IPS-11a (cell line): ENCODE data around the gene PHACTR4.
A peak's percentile ranks its signal among the peaks of the same experiment; 100 is the strongest.
"Not testable (repeated sequence)": the region's sequence is repeated elsewhere in the genome, so short reads cannot be mapped to it uniquely, and the experiment has no call there.

Experiments used
- H3K4me3 ChIP-seq: one replicate; pipeline ENCODE4 v1.5.1; 2013; ENCODE audit warnings: low read depth, low read length, control low read depth

The PHACTR4 gene

DNA sequence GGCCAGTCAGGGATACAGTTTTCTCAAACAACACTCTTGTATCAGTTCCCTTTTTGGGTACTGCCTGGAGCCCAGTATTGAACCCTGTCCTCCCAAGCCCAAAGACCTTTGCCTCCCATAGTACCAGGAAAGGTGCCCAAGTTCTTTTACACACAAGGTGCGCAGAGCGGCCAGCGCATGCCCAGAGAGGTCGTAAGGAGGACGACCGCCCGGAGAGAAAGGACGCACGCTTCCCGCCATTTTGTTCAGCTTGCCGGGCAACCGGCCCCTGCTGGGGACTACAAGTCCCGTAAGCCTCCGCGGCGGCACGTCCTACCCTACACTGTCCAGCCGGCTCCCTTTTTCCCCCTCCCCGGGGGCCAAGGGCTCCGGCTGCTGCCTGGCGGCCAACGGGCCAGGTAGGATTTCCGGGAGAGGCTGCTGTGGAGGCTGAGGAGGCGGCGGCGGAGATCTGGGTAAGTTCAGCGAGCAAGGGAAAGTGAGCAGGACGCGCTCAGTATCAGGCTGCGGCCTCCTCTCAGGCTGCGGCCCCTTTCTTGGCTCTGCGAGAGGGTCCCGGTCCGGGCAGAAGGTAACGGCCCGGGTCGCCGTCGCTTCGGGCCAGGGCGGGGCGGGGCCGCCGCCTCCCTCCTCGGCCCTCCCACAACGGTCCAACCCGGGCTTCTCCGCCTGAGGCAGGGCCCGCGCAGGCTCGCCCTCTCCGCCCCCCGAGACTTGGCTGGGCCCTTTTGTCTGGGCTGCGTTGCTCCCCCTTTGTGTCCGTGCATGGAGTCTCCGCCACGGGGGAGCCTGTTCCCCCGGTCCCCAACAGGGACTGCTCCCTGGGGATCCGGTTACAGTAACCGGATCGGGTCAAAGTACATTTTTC, at the start of gene PHACTR4:
PHACTR4 (plus strand) TSS at position 370 of the 868 bp plus-strand sequence. CDS start 37,708 bp downstream, outside the sequence.
- H3K4me3 ChIP-seq = peak within 1 kb of the TSS; percentile 81

DNA sequence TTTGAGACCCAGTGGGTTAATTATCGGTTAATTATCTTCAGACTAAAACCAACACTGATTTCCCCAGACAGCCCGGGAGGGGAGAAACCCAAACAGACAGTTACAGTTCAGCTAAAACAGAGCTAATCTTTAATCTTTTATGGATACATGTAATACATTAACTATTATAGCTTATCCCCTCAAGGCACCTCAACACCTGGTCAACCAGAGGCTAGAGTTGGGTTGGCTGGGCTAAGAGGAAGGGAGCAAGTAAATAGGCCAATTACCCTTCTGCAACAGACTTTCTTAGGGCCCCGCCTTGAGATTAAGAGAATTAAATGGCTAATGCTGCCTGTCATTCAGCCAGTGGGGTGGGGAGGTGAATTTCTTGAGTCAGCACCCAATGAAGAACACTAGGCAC, 47.3 kb upstream of the PHACTR4 start:
- H3K4me3 ChIP-seq = no peak overlapping the region

DNA sequence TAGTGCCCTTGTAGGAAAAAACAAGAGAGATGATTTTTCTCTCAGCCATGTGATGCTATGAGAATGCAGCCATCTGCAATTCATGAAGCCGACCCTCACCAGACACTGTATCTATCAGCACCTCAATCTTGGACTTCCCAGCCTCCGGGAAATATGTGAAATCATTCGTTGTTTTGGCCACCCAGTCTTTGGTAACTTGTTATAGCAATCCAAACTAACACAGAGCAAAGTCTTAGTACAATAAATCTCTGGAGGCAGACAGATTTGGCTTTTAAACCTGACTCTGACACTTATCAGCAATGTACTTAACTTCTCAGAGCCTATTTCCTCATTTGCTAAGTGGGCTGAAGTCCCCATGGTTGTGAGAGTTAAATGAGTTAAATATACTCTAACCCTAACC, 45.8 kb upstream of the PHACTR4 start:
- no peak overlapping the region for H3K4me3 ChIP-seq

DNA sequence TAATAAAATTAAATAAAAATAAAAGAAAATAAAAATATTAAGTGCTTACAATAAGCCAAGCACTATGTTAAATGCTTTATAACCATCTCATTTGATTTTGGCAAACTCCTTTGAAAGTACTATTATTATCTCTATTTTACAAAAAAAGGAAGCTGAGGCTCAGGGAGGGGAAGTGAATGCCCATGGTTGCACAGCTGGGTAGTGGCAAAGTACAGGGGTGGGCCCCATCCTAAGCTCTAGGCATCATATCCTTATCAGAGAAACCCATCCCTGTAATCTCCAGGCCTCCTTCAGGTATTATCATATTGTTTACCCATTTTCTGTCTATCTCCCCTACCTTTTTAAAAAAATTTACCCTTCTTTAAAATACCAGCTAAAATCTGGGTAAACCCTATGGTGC, 43.0 kb upstream of the PHACTR4 start:
- H3K4me3 ChIP-seq = no peak overlapping the region

DNA sequence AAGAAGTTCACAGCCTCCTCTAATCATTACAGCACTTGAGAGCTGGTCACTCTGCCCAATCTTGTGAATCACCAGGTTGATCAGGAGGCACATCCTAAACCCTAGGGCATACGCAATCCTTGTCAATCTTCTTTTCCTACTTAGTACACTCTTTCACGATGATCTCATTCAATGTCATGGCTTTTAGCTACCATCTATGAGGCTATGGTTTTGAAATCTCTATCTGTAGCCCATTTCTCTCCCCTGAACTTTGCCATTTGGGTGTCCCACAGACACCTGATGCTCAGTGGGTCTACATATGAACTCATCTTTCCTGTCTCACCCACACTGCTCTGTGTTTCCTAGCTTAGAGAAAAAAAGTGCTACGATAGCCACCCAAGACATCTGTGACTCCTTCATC, 42.6 kb upstream of the PHACTR4 start:
- H3K4me3 ChIP-seq = no peak overlapping the region

DNA sequence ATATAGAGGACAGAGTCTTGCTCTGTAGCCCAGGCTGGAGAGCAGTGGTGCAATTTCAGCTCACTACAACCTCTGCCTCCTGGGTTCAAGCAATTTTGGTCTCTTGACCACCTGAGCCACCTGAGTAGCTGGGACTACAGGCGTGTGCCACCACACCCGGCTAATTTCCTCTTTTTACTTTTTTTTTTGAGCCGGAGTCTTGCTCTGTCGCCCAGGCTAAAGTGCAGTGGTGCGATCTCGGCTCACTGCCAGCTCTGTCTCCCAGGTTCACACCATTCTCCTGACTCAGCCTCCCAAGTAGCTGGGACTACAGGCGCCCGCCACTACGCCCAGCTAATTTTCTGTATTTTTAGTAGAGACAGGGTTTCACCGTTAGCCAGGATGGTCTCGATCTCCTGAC, 42.1 kb upstream of the PHACTR4 start:
- H3K4me3 ChIP-seq = not testable (repeated sequence)

DNA sequence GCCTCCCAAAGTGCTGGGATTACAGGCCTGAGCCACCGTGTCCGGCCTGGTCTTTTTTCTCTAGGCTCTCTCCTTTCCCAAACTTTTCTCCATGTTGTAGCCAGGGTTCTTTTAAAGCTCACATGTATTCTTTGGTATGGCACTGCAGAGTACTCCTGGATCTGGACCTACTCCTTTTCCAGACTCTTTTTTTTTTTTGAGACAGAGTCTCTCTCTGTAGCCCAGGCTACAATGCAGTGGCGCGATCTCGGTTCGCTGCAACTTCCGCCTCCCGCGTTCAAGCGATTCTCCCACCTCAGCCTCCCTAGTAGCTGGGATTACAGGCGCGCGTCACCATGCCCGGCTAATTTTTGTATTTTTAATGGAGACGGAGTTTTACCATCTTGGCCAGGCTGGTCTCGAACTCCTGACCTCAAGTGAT, 41.3 kb upstream of the PHACTR4 start:
- H3K4me3 ChIP-seq = peak overlapping the region; percentile 8

DNA sequence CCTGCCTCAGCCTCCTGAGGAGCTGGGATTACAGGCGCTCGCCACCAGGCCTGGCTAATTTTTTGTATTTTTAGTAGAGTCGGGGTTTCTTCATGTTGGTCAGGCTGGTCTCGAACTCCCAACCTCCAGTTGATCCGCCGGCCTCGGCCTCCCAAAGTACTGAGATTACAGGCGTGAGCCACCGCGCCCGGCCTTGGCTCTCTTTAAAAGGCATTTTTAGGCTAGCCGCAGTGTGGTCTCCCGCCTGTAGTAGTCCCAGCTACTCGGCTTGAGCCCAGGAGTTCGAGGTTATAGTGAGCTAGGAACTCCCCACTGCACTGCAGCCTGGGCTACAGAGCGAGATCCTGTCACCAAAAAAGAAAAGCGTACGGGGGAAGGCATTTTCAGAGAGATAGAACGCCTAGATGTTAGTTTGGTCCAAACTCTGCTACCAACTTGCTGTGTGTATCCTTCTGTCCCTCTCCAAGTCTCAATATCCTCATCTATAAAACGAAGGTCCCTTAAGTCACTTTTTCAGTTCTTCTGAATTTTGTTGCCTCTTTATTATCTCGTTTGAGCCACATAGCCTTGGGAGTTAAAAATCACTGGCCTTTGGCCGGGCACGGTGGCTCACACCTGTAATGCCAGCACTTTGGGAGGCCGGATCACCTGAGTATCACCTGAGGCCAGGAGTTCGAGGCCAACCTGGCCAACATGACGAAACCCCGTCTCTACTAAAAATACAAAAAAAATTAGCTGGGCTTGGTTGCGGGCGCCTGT, 40.0 kb upstream of the PHACTR4 start:
- H3K4me3 ChIP-seq = peak overlapping the region; percentile 74

DNA sequence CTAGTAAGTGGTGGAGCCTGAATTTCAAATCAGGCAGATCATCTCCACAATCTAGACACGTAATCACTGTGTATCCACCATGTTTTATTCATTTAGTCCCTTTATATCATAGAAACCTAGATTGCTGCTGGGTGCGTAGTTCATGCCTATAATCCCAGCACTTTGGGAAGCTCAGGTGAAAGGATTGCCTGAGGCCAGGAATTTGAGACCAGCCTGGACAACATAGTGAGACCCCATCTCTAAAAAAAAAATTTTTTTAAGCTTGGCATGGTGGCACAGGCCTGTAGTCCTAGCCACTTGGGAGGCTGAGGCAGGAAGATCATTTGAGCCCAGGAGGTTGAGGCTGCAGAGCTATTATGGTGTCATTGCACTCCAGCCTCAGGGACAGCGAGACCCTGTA, 30.6 kb upstream of the PHACTR4 start:
- H3K4me3 ChIP-seq = no peak overlapping the region

DNA sequence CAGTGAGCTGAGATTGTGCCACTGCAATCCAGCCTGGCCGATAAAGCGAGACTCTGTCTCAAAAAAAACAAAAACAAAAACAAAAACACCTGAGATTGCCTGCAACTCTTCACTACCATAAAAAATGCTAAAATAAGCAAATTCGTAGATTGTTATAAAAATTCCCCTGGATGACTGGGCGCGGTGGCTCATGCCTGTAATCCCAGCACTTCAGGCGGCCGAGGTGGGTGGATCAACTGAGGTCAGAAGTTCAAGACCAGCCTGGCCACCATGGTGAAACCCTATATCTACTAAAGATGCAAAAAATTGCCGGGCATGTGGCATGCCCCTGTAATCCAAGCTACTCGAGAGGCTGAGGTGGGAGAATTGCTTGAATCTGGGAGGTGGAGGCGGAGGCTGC, 30.0 kb upstream of the PHACTR4 start:
- H3K4me3 ChIP-seq = no peak overlapping the region

DNA sequence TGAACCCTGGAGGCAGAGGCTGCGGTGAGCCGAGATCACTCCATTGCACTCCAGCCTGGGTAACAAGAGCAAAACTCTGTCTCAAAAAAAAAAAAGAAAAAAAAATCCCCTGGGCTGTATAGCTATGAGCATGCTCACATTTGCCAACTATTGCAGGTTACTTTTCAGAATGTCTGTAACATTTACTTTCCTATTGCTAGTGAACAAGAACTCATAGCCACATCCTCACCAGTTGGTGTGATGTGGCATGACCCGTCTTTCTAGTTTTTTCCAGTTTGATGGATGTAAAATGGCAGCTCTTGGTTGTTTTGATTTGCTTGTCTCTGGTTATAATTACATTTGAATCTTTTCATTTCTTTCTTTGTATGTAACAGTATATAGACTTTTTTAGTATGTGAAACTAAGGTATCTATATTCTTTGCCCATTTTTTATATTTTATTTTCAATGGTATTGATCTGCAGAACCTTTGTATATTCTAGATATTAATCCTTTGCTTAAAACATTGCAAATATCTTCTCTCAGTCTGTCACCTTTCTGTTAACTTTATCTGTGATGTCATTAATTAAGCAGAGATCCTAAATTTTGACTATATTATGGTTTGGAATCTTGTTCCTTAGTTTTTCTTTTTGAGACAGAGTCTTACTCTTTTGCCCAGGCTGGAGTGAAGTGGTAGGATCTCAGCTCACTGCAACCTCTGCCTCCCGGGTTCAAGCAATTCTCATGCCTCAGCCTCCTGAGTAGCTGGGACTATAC, 29.1 kb upstream of the PHACTR4 start:
- H3K4me3 ChIP-seq = no peak overlapping the region

DNA sequence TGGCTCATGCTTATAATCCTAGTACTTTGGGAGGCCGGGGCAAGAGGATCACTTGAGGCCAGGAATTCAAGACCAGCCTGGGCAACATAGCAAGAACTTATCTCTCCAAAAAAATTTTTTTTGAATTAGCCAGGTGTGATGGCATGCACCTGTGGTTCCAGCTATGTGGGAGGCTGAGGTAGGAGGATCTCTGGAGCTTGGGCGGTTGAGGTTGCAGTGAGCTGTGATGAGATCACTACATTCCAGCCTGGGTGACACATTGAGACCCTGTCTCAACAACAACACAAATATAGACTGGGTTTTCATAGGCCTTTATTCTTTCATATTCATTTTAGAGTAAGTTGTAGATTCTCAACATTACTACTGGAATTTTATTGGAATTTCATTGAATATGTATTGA, 27.9 kb upstream of the PHACTR4 start:
- H3K4me3 ChIP-seq = no peak overlapping the region

DNA sequence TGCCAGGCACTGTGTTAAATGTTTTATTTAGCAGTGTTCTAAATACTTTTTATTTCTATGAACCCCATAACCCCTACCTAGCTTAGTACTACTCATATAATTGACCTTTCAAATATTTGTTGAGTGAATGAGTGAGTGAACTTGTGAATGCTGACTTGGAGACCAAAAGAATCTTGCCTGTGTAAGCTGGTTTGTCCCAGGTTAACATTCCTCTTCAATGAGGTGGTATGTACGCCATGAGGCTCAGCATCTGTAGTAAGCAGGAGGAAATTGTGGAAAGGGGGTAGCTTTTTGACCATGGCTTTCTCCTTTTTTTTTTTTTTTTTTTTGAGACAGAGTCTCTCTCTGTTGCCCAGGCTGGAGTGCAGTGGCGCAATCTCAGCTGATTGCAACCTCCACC, 26.1 kb upstream of the PHACTR4 start:
- no peak overlapping the region for H3K4me3 ChIP-seq

DNA sequence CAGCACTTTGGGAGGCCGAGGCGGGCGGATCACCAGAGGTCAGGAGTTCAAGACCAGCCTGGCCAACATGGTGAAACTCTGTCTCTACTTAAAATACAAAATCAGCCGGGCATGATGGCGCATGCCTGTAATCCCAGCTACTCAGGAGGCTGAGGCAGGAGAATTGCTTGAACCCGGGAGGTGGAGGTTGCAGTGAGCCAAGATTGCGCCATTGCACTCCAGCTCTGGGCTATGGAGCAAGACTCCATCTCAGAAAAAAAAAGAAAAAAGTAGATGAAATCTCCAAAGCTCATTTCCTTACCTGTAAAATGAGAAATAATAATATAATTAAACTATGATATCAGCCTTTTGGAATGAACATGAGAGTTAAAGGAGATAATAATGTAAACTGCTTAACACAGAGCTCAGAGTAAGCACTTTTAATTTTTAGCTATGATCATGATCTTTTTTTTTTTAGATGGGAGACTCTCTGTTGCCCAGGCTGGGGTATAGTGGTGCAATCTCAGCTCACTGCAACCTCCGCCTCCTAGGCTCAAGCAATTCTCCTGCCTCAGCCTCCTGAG, 16.2 kb upstream of the PHACTR4 start:
- H3K4me3 ChIP-seq = not testable (repeated sequence)

DNA sequence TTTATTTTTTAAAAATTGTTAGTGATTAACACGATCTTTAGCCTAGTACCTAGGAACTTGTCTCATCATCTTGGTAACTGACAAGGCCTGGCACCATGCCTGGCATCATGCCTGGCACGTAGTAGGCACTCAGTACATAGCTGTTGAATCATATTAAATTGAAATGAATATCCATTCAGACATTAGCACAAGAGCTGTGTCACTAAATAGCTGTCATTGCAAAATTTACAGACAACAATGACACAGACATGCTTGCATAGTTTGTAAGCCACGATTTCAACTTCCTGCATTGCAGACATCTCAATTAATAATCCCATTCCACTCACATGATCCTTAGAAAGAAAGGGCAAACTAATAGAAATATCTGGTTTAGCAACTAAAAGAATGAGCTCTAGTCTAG, 15.4 kb upstream of the PHACTR4 start:
- no peak overlapping the region for H3K4me3 ChIP-seq

DNA sequence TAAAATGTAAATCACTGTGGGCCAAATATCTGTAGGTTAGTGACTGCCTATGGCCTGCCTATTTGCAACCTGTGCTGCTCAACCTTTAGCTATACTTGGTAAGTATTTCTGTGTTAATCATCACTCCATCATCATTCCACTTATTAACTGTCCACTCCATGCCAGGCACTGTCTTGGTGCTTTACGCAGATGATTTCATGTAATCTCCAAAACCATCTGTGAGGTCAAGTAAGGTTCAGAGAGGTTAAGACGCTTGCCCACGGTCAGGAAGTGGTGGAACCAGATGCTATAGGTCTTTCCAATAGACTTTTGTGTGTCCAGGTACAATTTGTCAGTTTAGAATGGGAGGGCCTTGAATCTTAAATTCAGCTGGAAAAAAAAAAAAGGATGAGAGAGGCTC, 10.8 kb upstream of the PHACTR4 start:
- H3K4me3 ChIP-seq = no peak overlapping the region

DNA sequence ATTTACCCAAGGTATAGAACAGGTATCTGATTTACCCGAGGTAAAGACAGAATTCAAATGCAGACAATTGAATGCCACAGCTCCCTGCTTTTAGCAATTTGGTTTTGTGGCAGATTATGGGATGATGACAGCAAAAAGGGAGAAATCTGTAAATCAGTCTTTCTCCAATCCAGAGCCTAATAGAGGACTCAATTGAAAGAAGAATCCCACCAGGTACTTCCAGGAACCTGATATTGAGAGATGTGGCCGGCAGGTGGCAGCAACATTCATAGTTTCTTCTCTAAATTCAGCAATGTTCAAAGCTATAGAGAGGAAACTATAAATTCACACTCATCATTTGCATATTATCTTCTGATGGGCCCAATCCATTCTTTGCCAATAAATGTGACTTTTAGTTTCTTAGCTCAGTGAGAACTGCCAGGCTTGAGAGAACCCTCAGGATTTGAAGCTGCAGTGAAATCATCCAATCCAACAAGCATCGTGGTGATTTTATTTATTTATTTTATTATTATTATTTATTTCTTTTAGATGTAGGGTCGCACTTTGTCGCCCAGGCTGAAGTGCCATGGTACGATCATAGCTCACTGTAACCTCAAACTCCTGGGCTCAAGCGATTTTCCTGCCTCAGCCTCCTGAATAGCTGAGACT, 9.8 kb upstream of the PHACTR4 start:
- H3K4me3 ChIP-seq = no peak overlapping the region

DNA sequence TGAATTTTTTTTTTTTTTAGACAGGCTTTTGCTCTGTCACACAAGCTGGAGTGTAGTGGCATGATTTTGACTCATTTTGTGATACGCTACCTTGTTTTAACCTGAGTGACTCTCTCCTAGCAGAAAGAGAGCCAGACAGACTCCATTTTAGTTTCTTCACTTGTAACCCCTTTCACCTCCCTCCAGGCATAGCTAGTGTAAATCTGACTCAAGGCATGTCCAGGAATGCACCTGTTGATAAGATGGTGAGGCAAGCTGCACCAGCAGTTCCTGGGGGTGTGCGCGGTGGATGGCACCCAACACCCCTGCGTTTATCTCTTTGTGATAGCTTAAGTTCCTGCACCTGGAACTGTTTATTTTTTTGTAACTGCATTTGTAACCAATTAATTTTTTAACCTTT, 4.7 kb upstream of the PHACTR4 start:
- no peak overlapping the region for H3K4me3 ChIP-seq

DNA sequence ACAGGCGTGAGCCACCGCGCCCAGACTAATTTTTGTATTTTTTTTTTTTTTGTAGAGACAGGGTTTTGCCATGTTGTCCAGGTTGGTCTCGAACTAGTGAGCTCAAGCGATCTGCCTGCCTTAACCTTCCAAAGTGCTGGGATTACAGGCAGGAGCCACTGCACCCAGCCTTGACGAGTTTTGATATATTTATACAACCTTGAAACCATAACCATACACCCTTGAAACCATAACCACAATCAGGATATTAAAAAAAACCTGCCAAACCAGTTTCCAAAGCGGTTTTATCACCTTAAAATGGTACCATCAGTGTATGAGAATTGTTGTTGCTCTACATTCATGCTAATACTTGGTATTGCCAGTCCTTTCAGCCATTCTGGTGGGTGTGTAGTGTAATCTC, 3.7 kb upstream of the PHACTR4 start:
- H3K4me3 ChIP-seq = no peak overlapping the region

DNA sequence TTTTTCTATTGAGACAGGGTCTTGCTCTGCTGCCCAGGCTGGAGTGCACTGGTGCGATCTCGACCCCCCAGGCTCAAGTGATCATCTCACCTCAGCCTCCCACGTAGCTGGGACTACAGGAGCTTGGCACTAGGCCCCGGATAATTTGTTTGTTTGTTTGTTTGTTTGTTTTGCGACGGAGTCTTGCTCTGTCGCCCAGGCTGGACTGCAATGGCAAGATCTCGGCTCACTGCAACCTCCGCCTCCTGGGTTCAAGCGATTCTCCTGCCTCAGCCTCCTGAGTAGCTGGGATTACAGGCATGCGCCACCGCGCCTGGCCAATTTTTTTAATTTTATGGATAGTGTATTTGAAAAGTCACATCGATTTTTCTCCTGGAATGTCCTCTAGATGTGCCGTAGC, 932 bp upstream of the PHACTR4 start:
- H3K4me3 ChIP-seq = not testable (repeated sequence)
